ENCODE results near the gene PIAS1. TPM values are rescaled to one million over a fixed set of nuclear protein-coding genes. Genes with fewer than 3 reads are reported as not detected.

Gene PIAS1
- total RNA-seq, 1 experiment from 2014 or later, result 29.7 TPM

GRCh38 chr15:68015244-68015643 lies 38.9 kb upstream of the PIAS1 start (continued):
- no peak for TF ChIP-seq KAT7 (CRISPR knock-in tag; IDR thresholded peaks at IDR 0.05; ENCODE audit: borderline replicate concordance)
- TF ChIP-seq USF2 (CRISPR knock-in tag; IDR thresholded peaks at IDR 0.05), result no peak
- TF ChIP-seq TCF7 (CRISPR knock-in tag; IDR thresholded peaks at IDR 0.05; ENCODE audit: low read depth), result no peak
- no peak for TF ChIP-seq ETV6 (CRISPR knock-in tag; IDR thresholded peaks at IDR 0.05)
- no peak for TF ChIP-seq FOXK1 (CRISPR knock-in tag; IDR thresholded peaks at IDR 0.05)

GRCh38 chr15:68017201-68017600 lies 36.9 kb upstream of the PIAS1 start:
- POLR2A ChIA-PET, result no interaction called here
- no peak for ATAC-seq

GRCh38 chr15:68018797-68019444 lies 35.2 kb upstream of the PIAS1 start:
- H3K27me3 Mint-ChIP-seq (ENCODE audit: low read depth), result no peaks in the 10 kb centered on the region; the same call in 1 of the 2 replicates
- 0 out of 2 replicates have a peak, but pooled peaks cover 3% of the 10 kb centered on the region for H3K4me1 Mint-ChIP-seq
- H3K4me3 Mint-ChIP-seq, result no peak overlapping the region
- POLR2A ChIA-PET, result no interaction called here
- no peaks in the 10 kb centered on the region for H3K36me3 Mint-ChIP-seq
- no peaks in the 10 kb centered on the region for H3K9me3 Mint-ChIP-seq
- no peak for ATAC-seq
- TF ChIP-seq HMGA2 (CRISPR knock-in tag; IDR thresholded peaks at IDR 0.05) (no peak), MLX (CRISPR knock-in tag; IDR thresholded peaks at IDR 0.05) (no peak), JUN (CRISPR knock-in tag; IDR thresholded peaks at IDR 0.05) (no peak), TEAD4 (CRISPR knock-in tag; IDR thresholded peaks at IDR 0.05) (no peak), ZNF512 (CRISPR knock-in tag; IDR thresholded peaks at IDR 0.05; ENCODE audit: borderline replicate concordance) (peak; percentile 70; the same call in 1 of the 2 replicates)
- H3K27ac Mint-ChIP-seq, result no peak overlapping the region
- no peak for DNase-seq (ENCODE audit: low spot score)
- CTCF ChIA-PET, result no interaction called here

More at GRCh38 chr15:68017201-68017600, 36.9 kb upstream of the PIAS1 start:
- Mint-ChIP-seq H3K27ac (no peak overlapping the region), H3K9me3 (no peaks in the 10 kb centered on the region), H3K27me3 (ENCODE audit: low read depth) (no peaks in the 10 kb centered on the region; the same call in 1 of the 2 replicates), H3K4me3 (no peak overlapping the region), H3K4me1 (0 out of 2 replicates have a peak, but pooled peaks cover 3% of the 10 kb centered on the region), H3K36me3 (no peaks in the 10 kb centered on the region)
- CTCF ChIA-PET, result no interaction called here
- DNase-seq (ENCODE audit: low spot score), result no peak
- TF ChIP-seq PREB (CRISPR knock-in tag; IDR thresholded peaks at IDR 0.05; ENCODE audit: borderline replicate concordance) (no peak), TEAD4 (CRISPR knock-in tag; IDR thresholded peaks at IDR 0.05) (no peak), RORB (CRISPR knock-in tag; IDR thresholded peaks at IDR 0.05) (no peak)

- POLR2A ChIA-PET, result no interaction called here
- no peak for TF ChIP-seq TCF7 (CRISPR knock-in tag; IDR thresholded peaks at IDR 0.05; ENCODE audit: low read depth)
- TF ChIP-seq NFE2L1 (CRISPR knock-in tag; IDR thresholded peaks at IDR 0.05), result no peak
- TF ChIP-seq ARID4B (CRISPR knock-in tag; IDR thresholded peaks at IDR 0.05; ENCODE audit: borderline replicate concordance), result no peak
- TF ChIP-seq USF1 (CRISPR knock-in tag; IDR thresholded peaks at IDR 0.05), result no peak
- TF ChIP-seq SMAD4 (CRISPR knock-in tag; IDR thresholded peaks at IDR 0.05), result no peak
- no peak for TF ChIP-seq E2F1 (CRISPR knock-in tag; IDR thresholded peaks at IDR 0.05)
- no peak for TF ChIP-seq NR3C1 (CRISPR knock-in tag; conservative IDR thresholded peaks at IDR 0.05; ENCODE audit: low read depth)
Measured at GRCh38 chr15:68019814-68020525, 34.1 kb upstream of the PIAS1 start.

More at GRCh38 chr15:68019814-68020525, 34.1 kb upstream of the PIAS1 start:
- Mint-ChIP-seq H3K4me1 (0 out of 2 replicates have a peak, but pooled peaks cover 3% of the 10 kb centered on the region), H3K9me3 (no peaks in the 10 kb centered on the region), H3K4me3 (no peak overlapping the region), H3K27ac (0 out of 2 replicates have a peak overlapping the region, but pooled peaks have one; percentile 38), H3K36me3 (no peaks in the 10 kb centered on the region), H3K27me3 (ENCODE audit: low read depth) (peaks cover 3% of the 10 kb centered on the region; the same call in 1 of the 2 replicates)
- no peak for DNase-seq (ENCODE audit: low spot score)
- ATAC-seq, result no peak
- CTCF ChIA-PET, result no interaction called here

Data from WTC11 (cell line).